ENCODE data around the gene BCL7C.
"Not testable (repeated sequence)": the region's sequence is repeated elsewhere in the genome, so short reads cannot be mapped to it uniquely, and the experiment has no call there.

The BCL7C gene

DNA sequence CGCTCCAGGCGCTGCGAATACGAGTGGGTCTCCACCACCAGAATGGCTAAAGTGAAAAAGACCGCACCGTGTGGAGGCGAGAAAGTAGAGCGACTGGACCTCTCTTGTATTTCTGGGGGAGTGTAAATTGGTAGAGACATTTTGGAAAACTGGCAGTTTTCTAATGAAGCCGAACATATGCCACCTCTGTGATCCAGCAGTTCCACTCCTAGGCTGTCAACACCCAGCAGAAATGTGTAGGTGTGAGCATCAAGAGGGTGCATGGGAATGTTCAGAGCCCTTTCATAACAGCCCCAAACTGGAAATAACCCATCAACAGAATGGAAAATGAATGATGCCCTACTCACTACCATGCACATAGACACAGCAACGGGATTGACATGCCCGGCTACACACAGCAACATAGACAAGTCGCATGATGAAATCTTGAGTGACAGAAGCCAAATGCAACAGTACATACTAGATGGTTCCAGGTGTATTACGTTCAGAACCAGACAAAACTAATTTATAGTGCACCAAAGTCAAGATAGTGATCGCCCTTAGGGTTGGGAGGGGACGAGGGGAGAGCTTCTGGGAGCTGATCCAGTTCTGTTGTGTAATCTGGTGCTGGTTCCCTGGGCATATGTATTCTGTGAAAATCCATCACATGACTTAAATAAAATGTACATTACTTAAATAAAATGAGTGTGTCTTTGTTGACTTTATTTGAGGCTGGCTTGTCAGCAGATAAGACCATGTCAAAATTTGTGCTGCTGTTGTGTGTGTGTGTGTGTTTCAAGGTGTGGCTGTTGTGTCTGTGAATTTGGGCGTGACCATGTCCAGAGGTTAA, 877 bp upstream of the BCL7C start:
- Histone ChIP-seq H3K4me2 (ENCODE audit: low read length) (peak overlapping the region; percentile 75), H3F3A (ENCODE audit: insufficient read depth, low read length) (0 out of 2 replicates have a peak, but pooled peaks cover 8% of the 10 kb centered on the region), H3K4me1 (ENCODE audit: insufficient read depth, low read length, severe bottlenecking) (peaks cover 48% of the 10 kb centered on the region), H3K36me3 (ENCODE audit: insufficient read depth, low read length) (peaks cover 4% of the 10 kb centered on the region; the same call in 1 of the 2 replicates), H3K9ac (ENCODE audit: low read length) (peak overlapping the region; percentile 70), H3K4me3 (ENCODE audit: low read depth, low read length, poor library complexity, severe bottlenecking) (peak overlapping the region; percentile 62), H2AFZ (ENCODE audit: low read length) (no peak overlapping the region; the same call in 1 of the 2 replicates), H4K20me1 (ENCODE audit: insufficient read depth, low read length) (no peaks in the 10 kb centered on the region), H3K27ac (ENCODE audit: low read depth, low read length, poor library complexity, severe bottlenecking) (peak overlapping the region; percentile 87), H3K79me2 (ENCODE audit: insufficient read depth, low read length) (no peaks in the 10 kb centered on the region), H3K9me3 (ENCODE audit: low read length) (no peaks in the 10 kb centered on the region), H3K27me3 (ENCODE audit: insufficient read depth, low read length) (no peaks in the 10 kb centered on the region), H3K9me2 (ENCODE audit: low read depth, low read length) (no peaks in the 10 kb centered on the region)
- TF ChIP-seq, protein P1, sequence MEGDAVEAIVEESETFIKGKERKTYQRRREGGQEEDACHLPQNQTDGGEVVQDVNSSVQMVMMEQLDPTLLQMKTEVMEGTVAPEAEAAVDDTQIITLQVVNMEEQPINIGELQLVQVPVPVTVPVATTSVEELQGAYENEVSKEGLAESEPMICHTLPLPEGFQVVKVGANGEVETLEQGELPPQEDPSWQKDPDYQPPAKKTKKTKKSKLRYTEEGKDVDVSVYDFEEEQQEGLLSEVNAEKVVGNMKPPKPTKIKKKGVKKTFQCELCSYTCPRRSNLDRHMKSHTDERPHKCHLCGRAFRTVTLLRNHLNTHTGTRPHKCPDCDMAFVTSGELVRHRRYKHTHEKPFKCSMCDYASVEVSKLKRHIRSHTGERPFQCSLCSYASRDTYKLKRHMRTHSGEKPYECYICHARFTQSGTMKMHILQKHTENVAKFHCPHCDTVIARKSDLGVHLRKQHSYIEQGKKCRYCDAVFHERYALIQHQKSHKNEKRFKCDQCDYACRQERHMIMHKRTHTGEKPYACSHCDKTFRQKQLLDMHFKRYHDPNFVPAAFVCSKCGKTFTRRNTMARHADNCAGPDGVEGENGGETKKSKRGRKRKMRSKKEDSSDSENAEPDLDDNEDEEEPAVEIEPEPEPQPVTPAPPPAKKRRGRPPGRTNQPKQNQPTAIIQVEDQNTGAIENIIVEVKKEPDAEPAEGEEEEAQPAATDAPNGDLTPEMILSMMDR (IDR thresholded peaks at IDR 0.05; ENCODE audit: low read length): no peak
- TF ChIP-seq EZH2 (IDR thresholded peaks at IDR 0.05; ENCODE audit: borderline replicate concordance, low read length): no peak

DNA sequence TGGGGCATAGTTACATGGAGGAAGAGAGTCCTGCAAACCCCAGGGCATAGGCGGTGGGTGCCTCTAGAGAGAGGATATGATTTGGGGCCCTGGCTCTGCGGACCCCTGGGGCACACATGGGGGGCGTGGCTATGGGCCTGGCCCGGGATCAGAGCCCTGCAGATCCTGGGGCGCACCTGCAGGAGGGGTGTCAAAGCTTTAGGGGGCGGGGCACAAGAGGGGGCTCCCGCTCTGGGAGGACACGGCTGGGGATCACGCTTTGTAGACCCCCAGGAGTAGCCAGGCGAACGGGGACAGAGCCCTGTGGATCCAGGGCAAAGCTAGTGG, 497 bp downstream of the BCL7C start:
- Histone ChIP-seq H3F3A (ENCODE audit: insufficient read depth, low read length) (0 out of 2 replicates have a peak, but pooled peaks cover 8% of the 10 kb centered on the region), H3K27ac (ENCODE audit: low read depth, low read length, poor library complexity, severe bottlenecking) (peak overlapping the region; percentile 48), H3K9me2 (ENCODE audit: low read depth, low read length) (no peaks in the 10 kb centered on the region), H3K4me2 (ENCODE audit: low read length) (peak overlapping the region; percentile 76), H2AFZ (ENCODE audit: low read length) (no peak overlapping the region), H3K4me1 (ENCODE audit: insufficient read depth, low read length, severe bottlenecking) (peaks cover 48% of the 10 kb centered on the region), H4K20me1 (ENCODE audit: insufficient read depth, low read length) (no peaks in the 10 kb centered on the region), H3K9me3 (ENCODE audit: low read length) (no peaks in the 10 kb centered on the region), H3K36me3 (ENCODE audit: insufficient read depth, low read length) (peaks cover 14% of the 10 kb centered on the region), H3K79me2 (ENCODE audit: insufficient read depth, low read length) (no peaks in the 10 kb centered on the region), H3K4me3 (ENCODE audit: low read depth, low read length, poor library complexity, severe bottlenecking) (peak overlapping the region; percentile 72), H3K9ac (ENCODE audit: low read length) (peak overlapping the region; percentile 75), H3K27me3 (ENCODE audit: insufficient read depth, low read length) (no peaks in the 10 kb centered on the region)
- TF ChIP-seq EZH2 (IDR thresholded peaks at IDR 0.05; ENCODE audit: borderline replicate concordance, low read length): no peak
- TF ChIP-seq, protein P1 (IDR thresholded peaks at IDR 0.05; ENCODE audit: low read length): no peak

GRCh38 chr16:30892670-30893416, 1.0 kb downstream of the BCL7C start:
- H3K9me3 ChIP-seq (ENCODE audit: low read length): no peaks in the 10 kb centered on the region
- no peaks in the 10 kb centered on the region for H3K27me3 ChIP-seq (ENCODE audit: insufficient read depth, low read length)
- H3K36me3 ChIP-seq (ENCODE audit: insufficient read depth, low read length): peaks cover 14% of the 10 kb centered on the region
- no peaks in the 10 kb centered on the region for H4K20me1 ChIP-seq (ENCODE audit: insufficient read depth, low read length)
- H3K9ac ChIP-seq (ENCODE audit: low read length): peak overlapping the region; percentile 75
- peak overlapping the region; percentile 76 for H3K4me2 ChIP-seq (ENCODE audit: low read length)
- peak overlapping the region; percentile 48 for H3K27ac ChIP-seq (ENCODE audit: low read depth, low read length, poor library complexity, severe bottlenecking)
- H3K4me1 ChIP-seq (ENCODE audit: insufficient read depth, low read length, severe bottlenecking): peaks cover 48% of the 10 kb centered on the region
- H2AFZ ChIP-seq (ENCODE audit: low read length): no peak overlapping the region
- H3F3A ChIP-seq (ENCODE audit: insufficient read depth, low read length): 0 out of 2 replicates have a peak, but pooled peaks cover 8% of the 10 kb centered on the region
- TF ChIP-seq EZH2 (IDR thresholded peaks at IDR 0.05; ENCODE audit: borderline replicate concordance, low read length): no peak
- TF ChIP-seq, protein P1 (IDR thresholded peaks at IDR 0.05; ENCODE audit: low read length): no peak
- no peaks in the 10 kb centered on the region for H3K9me2 ChIP-seq (ENCODE audit: low read depth, low read length)
- no peaks in the 10 kb centered on the region for H3K79me2 ChIP-seq (ENCODE audit: insufficient read depth, low read length)
- peak overlapping the region; percentile 72 for H3K4me3 ChIP-seq (ENCODE audit: low read depth, low read length, poor library complexity, severe bottlenecking)

- H3K36me3 ChIP-seq (ENCODE audit: insufficient read depth, low read length): peaks cover 19% of the 10 kb centered on the region
- not testable (repeated sequence) for H3K4me3 ChIP-seq (ENCODE audit: low read depth, low read length, poor library complexity, severe bottlenecking); H3K4me2 ChIP-seq (ENCODE audit: low read length); H3K27ac ChIP-seq (ENCODE audit: low read depth, low read length, poor library complexity, severe bottlenecking); H3K9me3 ChIP-seq (ENCODE audit: low read length); H3K9me2 ChIP-seq (ENCODE audit: low read depth, low read length); H3F3A ChIP-seq (ENCODE audit: insufficient read depth, low read length); H3K79me2 ChIP-seq (ENCODE audit: insufficient read depth, low read length); H2AFZ ChIP-seq (ENCODE audit: low read length); H3K9ac ChIP-seq (ENCODE audit: low read length); H3K27me3 ChIP-seq (ENCODE audit: insufficient read depth, low read length); H4K20me1 ChIP-seq (ENCODE audit: insufficient read depth, low read length)
- H3K4me1 ChIP-seq (ENCODE audit: insufficient read depth, low read length, severe bottlenecking): peaks cover 33% of the 10 kb centered on the region
Measured at GRCh38 chr16:30891043-30891823, 2.6 kb downstream of the BCL7C start.

Data from OCI-LY1 (cell line).